Measurements from ENCODE around the gene ARMH3.

ARMH3 gene

GRCh38 chr10:101803511-101803910, 252.5 kb downstream of the ARMH3 start:
- H3K27ac ChIP-seq = no peak overlapping the region
- TF ChIP-seq CTCF (IDR thresholded peaks at IDR 0.05) = no peak
- no peaks in the 10 kb centered on the region for H3K4me1 ChIP-seq (ENCODE audit: control insufficient read depth in 1 of 2, insufficient read depth in 1 of 2, low read depth in 1 of 2, low read length in 1 of 2)
- H3K36me3 ChIP-seq = peaks cover 100% of the 10 kb centered on the region
- H3K9me3 ChIP-seq = no peaks in the 10 kb centered on the region
- H3K27me3 ChIP-seq = no peaks in the 10 kb centered on the region
- H3K4me3 ChIP-seq (ENCODE audit: low read depth in 1 of 2, low read length in 1 of 2) = no peak overlapping the region

GRCh38 chr10:101797403-101798059, 258.4 kb downstream of the ARMH3 start:
- H3K27me3 ChIP-seq = no peaks in the 10 kb centered on the region
- H3K36me3 ChIP-seq = peaks cover 99% of the 10 kb centered on the region
- no peak overlapping the region for H3K27ac ChIP-seq
- no peaks in the 10 kb centered on the region for H3K4me1 ChIP-seq (ENCODE audit: control insufficient read depth in 1 of 2, insufficient read depth in 1 of 2, low read depth in 1 of 2, low read length in 1 of 2)
- no peak for TF ChIP-seq CTCF (IDR thresholded peaks at IDR 0.05)
- no peak overlapping the region for H3K4me3 ChIP-seq (ENCODE audit: low read depth in 1 of 2, low read length in 1 of 2)
- H3K9me3 ChIP-seq = no peaks in the 10 kb centered on the region

Data from neutrophil (primary cell).